ENCODE measurements around the gene PLXNA2. TPM values are rescaled to one million over a fixed set of nuclear protein-coding genes. Genes with fewer than 3 reads are reported as not detected.

The PLXNA2 gene
- total RNA-seq, 1 experiment from 2014 or later: 0.06 TPM

DNA sequence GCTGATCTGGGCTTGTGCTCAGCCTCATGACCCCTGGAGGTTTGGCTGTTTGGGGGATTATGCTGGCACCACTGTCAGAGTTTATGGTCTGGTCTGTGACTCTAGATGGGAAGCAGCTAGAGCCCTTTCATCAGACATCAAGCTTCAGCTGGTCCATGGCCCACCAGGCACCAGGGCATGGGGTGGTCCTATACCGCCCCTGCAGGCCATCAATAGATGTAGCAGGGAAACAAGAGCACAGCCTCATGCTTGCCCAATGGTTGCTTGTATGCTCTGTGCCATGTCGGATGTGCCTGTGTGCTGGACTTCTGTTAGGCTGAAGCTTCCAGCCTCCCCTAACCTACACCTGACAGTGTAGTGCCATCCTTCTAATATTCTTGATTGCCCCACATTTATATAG lies 262.2 kb downstream of the PLXNA2 start:
- CTCF ChIA-PET: no interaction called here
- intact Hi-C loops (cut with micrococcal nuclease; ENCODE audit: unreplicated experiment): no loop called here
- POLR2A ChIA-PET (ENCODE audit: low non-redundant PET): no interaction called here
- H3K4me1 ChIP-seq (ENCODE audit: insufficient read depth, low read length, poor library complexity, severe bottlenecking): no peaks in the 10 kb centered on the region
- no peaks in the 10 kb centered on the region for H3K9me3 ChIP-seq (ENCODE audit: low read depth, low read length, poor library complexity, severe bottlenecking)
- no peaks in the 10 kb centered on the region for H3K36me3 ChIP-seq (ENCODE audit: insufficient read depth, low read length, poor library complexity, severe bottlenecking)
- H3K4me3 ChIP-seq (ENCODE audit: low read depth, low read length, poor library complexity, severe bottlenecking): no peak overlapping the region
- TF ChIP-seq EZH2 (IDR thresholded peaks at IDR 0.05; ENCODE audit: borderline replicate concordance, low read depth, low read length, poor library complexity, severe bottlenecking) (no peak), CTCF (conservative IDR thresholded peaks at IDR 0.05; ENCODE audit: low read depth, low read length) (peak; percentile 66)
- no peak overlapping the region for H3K27ac ChIP-seq (ENCODE audit: low read depth, low read length, poor library complexity, severe bottlenecking)
- no TSS peak for BruUV-seq (replicated peaks)
- H3K27me3 ChIP-seq (replicated peaks; ENCODE audit: insufficient read depth, low read depth, low read length, poor library complexity): peaks cover 38% of the 10 kb centered on the region
- DNase-seq (ENCODE audit: low spot score): peak; percentile 33

DNA sequence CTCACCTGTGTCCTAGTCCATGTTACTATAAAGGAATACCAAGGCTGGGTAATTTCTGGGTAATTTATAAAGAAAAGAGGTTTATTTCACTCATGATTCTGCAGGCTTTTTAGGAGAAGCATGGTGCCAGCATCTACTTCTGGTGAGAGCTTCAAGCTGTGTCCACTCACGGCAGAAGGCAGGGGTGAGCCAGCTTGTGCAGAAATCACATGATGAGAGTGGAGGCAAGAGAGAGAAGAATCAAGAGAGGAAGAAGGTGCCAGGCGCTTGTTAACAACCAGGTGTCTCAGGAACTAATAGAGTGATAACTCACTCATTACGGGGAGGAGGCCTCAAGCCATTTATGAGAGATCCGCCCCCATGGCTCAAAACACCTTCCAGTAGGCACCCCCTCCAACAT lies 265.7 kb downstream of the PLXNA2 start:
- ChIA-PET CTCF (no interaction called here), POLR2A (ENCODE audit: low non-redundant PET) (no interaction called here)
- H3K27ac ChIP-seq (ENCODE audit: low read depth, low read length, poor library complexity, severe bottlenecking): no peak overlapping the region
- H3K27me3 ChIP-seq (replicated peaks; ENCODE audit: insufficient read depth, low read depth, low read length, poor library complexity): peaks cover 65% of the 10 kb centered on the region
- no peak overlapping the region for H3K4me3 ChIP-seq (ENCODE audit: low read depth, low read length, poor library complexity, severe bottlenecking)
- H3K9me3 ChIP-seq (ENCODE audit: low read depth, low read length, poor library complexity, severe bottlenecking): no peaks in the 10 kb centered on the region
- no peaks in the 10 kb centered on the region for H3K4me1 ChIP-seq (ENCODE audit: insufficient read depth, low read length, poor library complexity, severe bottlenecking)
- BruUV-seq (replicated peaks): no TSS peak
- intact Hi-C loops (cut with micrococcal nuclease; ENCODE audit: unreplicated experiment): no loop called here
- no peak for TF ChIP-seq CTCF (conservative IDR thresholded peaks at IDR 0.05; ENCODE audit: low read depth, low read length)
- TF ChIP-seq EZH2 (IDR thresholded peaks at IDR 0.05; ENCODE audit: borderline replicate concordance, low read depth, low read length, poor library complexity, severe bottlenecking): no peak
- DNase-seq (ENCODE audit: low spot score): no peak
- H3K36me3 ChIP-seq (ENCODE audit: insufficient read depth, low read length, poor library complexity, severe bottlenecking): no peaks in the 10 kb centered on the region

DNA sequence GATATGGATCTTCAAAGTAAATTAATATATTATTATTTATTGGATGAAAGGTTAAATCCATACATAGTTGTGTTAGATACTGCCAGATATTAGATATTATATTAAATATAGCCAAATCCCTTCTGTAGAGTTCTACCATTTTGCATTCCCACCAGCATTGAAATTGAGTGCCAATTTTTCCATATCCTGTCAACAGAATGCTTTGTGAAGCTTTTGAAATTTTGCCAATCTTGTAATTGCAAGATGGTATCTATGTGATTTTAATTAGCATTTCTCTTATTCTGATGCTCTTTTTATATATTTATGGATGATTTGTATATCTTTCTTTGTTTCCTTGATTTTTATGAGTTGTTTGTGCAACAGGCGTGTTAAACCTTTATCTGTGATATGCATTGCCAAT lies 266.3 kb downstream of the PLXNA2 start:
- no peaks in the 10 kb centered on the region for H3K36me3 ChIP-seq (ENCODE audit: insufficient read depth, low read length, poor library complexity, severe bottlenecking)
- intact Hi-C loops (cut with micrococcal nuclease; ENCODE audit: unreplicated experiment): no loop called here
- no peak overlapping the region for H3K27ac ChIP-seq (ENCODE audit: low read depth, low read length, poor library complexity, severe bottlenecking)
- POLR2A ChIA-PET (ENCODE audit: low non-redundant PET): no interaction called here
- no peak for DNase-seq (ENCODE audit: low spot score)
- H3K4me3 ChIP-seq (ENCODE audit: low read depth, low read length, poor library complexity, severe bottlenecking): no peak overlapping the region
- peaks cover 70% of the 10 kb centered on the region for H3K27me3 ChIP-seq (replicated peaks; ENCODE audit: insufficient read depth, low read depth, low read length, poor library complexity)
- TF ChIP-seq CTCF (conservative IDR thresholded peaks at IDR 0.05; ENCODE audit: low read depth, low read length): no peak
- no peak for TF ChIP-seq EZH2 (IDR thresholded peaks at IDR 0.05; ENCODE audit: borderline replicate concordance, low read depth, low read length, poor library complexity, severe bottlenecking)
- no peaks in the 10 kb centered on the region for H3K4me1 ChIP-seq (ENCODE audit: insufficient read depth, low read length, poor library complexity, severe bottlenecking)
- CTCF ChIA-PET: no interaction called here
- BruUV-seq (replicated peaks): no TSS peak
- no peaks in the 10 kb centered on the region for H3K9me3 ChIP-seq (ENCODE audit: low read depth, low read length, poor library complexity, severe bottlenecking)
